AG09319 (cell line): ENCODE measurements around the gene KLF5.

Experiments
- DNase-seq: peaks from one replicate; pipeline ENCODE4 v3.0.0-alpha.2; 2010; ENCODE audit warnings: low read depth; ENCODE audit errors: extremely low read depth
- TF ChIP-seq, protein P1 (sequence below): IDR thresholded peaks from 2 replicates; pipeline ENCODE4 v1.5.1; 2011; ENCODE audit warnings: low read depth, mild to moderate bottlenecking, inconsistent platforms, low read length, moderate library complexity

The KLF5 gene

DNA sequence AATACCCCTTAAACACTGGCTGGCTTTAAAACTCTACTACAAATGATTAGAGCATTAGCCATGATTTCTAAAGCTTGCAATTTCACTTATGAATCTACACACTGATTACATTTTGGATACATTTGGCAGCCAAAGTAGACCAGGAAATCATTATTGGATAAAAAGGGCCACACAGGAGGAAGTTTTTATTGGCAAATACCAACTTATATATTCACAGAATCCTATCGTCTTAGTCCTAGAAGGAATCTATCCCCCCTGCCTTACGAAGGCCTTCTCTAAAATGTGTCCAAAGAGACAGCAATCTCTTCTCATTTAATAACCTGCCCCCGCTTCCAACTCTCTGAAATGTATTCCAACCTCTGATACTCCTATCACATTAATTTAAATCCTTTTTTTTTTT is 52.5 kb downstream of the KLF5 start:
- TF ChIP-seq, protein P1, sequence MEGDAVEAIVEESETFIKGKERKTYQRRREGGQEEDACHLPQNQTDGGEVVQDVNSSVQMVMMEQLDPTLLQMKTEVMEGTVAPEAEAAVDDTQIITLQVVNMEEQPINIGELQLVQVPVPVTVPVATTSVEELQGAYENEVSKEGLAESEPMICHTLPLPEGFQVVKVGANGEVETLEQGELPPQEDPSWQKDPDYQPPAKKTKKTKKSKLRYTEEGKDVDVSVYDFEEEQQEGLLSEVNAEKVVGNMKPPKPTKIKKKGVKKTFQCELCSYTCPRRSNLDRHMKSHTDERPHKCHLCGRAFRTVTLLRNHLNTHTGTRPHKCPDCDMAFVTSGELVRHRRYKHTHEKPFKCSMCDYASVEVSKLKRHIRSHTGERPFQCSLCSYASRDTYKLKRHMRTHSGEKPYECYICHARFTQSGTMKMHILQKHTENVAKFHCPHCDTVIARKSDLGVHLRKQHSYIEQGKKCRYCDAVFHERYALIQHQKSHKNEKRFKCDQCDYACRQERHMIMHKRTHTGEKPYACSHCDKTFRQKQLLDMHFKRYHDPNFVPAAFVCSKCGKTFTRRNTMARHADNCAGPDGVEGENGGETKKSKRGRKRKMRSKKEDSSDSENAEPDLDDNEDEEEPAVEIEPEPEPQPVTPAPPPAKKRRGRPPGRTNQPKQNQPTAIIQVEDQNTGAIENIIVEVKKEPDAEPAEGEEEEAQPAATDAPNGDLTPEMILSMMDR: no peak
- DNase-seq: no peak

GRCh38 chr13:73119612-73120011 is 60.8 kb downstream of the KLF5 start:
- no peak for DNase-seq
- TF ChIP-seq, protein P1: no peak
